NCI-H2029 treated with DMSO at 0.1 percent for 48 hours (cell line): ENCODE data around the gene PPP1R37.
"Not testable (repeated sequence)": the region's sequence is repeated elsewhere in the genome, so short reads cannot be mapped to it uniquely, and the experiment has no call there.

ENCODE experiments used
- DNase-seq: peaks from one replicate; lab custom pipeline; 2025; lab: John Stamatoyannopoulos, UW

Gene PPP1R37

GRCh38 chr19:45115809-45116615 is 23.0 kb downstream of the PPP1R37 start:
- no peak for DNase-seq

- peak; percentile 59 for DNase-seq
Observed at GRCh38 chr19:45117167-45117594, 24.2 kb downstream of the PPP1R37 start.

- no peak for DNase-seq
Observed at GRCh38 chr19:45117671-45118070, 24.7 kb downstream of the PPP1R37 start.

- no peak for DNase-seq
Observed at GRCh38 chr19:45118106-45118505, 25.1 kb downstream of the PPP1R37 start.

GRCh38 chr19:45118591-45119355 is 25.8 kb downstream of the PPP1R37 start:
- DNase-seq: not testable (repeated sequence)

DNA sequence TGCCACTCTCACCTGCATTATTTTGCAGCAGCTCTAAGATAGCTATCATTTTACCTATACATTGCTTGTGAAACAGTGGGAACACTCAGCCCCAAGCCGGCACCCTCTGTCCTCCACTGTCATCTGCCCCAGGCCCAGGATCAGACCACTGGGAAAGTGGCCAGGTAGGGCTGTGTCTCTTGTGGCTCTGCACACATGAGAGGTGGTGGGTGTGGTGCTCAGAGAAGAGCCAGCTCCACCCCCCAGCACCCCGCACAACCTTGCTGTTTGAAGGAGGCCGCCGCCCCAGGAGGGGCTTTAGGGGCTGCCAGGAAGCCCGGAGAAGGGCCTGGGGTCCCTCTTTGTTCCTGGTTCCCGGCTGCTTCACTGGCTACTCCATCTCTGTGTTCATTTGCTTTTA is 26.6 kb downstream of the PPP1R37 start:
- no peak for DNase-seq

DNA sequence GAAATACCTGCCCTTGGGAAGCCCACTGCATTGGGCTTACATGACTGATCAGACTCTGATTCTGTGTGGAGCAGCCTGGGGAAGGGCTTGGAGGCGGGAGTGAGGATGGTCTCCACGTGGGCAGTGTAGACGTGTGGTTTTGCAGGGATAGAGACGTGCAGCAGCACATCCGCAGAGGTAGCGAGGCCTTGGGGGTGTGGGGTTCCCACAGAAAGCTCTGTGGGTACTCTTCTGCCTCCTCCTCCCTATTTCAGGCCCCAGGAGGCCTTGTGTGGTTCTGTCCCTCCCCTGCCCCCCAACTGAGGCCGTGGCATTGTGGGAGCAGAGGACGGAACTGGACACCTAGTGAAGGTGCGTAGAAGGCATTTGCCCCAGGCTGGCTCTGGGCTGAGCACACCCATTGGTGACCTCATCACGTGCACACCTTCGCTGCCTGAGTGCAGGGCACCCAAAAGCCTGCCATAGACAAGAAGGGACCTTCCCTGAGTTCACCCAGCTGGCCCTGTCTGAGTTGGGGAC is 28.9 kb downstream of the PPP1R37 start:
- DNase-seq: no peak

GRCh38 chr19:45122832-45123231 is 29.9 kb downstream of the PPP1R37 start:
- no peak for DNase-seq

- DNase-seq: no peak
Observed at GRCh38 chr19:45123440-45123850, 30.5 kb downstream of the PPP1R37 start.

DNA sequence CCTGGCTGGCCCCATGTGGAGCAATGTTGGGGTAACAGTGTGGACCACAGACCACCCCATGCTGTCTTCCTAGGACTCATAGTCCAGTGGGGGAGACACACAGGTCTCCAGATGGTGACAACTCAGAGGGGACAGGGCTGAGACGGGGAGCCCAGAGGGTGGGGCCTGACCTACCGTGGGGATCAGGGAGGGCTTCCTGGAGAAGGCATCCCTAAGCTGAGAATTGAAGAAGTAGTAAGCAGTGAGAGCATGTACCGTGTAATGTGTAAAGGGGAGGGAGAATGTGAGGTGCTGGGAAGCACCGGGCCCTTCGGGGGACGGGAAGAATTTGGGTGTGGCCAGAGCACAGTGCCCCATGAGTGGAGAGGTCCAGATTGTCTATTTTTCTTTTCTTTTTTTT is 31.0 kb downstream of the PPP1R37 start:
- DNase-seq: no peak

- DNase-seq: no peak
Observed at GRCh38 chr19:45125360-45125759, 32.4 kb downstream of the PPP1R37 start.

GRCh38 chr19:45125975-45126493 is 33.1 kb downstream of the PPP1R37 start:
- peak; percentile 38 for DNase-seq

DNA sequence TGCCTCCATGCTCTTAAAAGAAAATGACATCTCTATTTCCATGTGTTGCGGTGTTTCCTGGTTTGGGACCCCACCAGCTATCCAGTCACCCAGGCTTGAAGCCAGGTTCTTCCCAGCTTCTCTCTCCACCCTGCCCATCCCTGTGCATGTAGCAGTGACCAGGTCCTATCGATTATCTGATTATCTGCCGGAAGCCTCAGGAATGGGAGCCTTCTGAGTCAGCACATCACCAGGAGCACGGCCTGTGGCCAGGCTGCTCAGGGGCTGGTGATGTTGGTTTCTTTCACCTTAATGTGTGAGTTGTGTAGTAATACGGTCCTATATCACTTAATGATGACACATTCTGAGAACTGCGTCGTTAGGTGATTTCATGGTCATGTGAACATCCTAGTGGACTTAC is 33.7 kb downstream of the PPP1R37 start:
- no peak for DNase-seq

DNA sequence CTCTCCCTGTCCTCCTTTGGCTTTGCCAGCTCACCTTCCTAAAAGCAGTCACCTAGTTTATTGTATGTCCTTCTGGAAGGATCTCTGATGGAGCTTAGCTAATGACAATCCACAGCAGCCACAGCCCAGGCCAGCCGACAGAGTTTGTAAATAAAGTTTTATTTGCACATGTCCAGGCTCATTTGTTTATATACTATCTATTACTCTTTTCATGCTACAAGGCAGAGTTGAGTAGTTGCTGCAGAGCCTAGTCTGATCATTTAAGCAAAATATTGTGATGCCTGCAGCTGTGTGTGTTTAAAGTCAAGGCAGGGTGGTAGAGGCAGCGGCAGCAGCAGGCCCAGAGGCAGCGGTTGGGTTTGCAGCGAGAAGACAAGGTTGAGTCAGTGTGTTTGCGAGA is 35.2 kb downstream of the PPP1R37 start:
- DNase-seq: no peak

DNA sequence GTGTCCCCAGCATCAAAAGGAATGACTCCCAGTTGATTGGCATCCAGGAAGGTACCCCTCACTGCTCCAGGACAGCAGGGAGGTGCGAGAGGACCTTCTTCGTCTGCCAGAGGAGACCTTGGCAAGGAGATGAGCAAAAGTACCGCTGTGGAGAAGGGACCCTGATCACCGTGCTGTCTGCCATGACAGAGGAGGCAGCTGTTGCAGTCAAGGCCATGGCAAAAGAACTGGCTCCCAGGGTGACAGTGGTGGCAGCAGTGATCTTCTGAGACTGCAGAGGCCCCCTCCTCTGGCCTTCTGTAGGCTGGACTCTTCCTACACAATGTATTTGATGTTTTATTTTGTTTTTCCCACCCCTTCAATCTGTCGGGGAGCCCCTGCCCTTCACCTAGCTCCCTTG is 35.8 kb downstream of the PPP1R37 start:
- no peak for DNase-seq

DNA sequence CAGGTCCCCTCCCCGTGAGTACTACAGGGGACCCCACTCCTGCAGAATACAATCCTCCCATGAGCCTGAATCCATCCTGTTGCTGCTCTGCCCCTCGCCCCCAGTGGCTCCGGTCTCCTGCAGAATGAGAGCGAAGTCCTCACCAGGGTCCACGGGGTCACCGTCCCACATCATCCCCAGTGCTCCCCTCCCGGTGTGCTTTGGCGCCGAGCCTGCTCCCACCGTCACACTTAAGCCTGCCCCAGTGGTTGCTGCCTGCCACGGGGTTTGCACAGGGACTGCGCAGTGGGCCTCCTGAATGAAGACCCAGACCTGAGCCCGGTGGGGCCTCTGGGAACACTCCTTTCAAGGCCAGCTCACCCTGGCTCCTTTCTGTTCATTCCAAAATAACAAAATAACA is 37.3 kb downstream of the PPP1R37 start:
- no peak for DNase-seq

GRCh38 chr19:45130888-45131615 is 38.1 kb downstream of the PPP1R37 start:
- DNase-seq: peak; percentile 84

- DNase-seq: no peak
Observed at GRCh38 chr19:45133661-45134060, 40.7 kb downstream of the PPP1R37 start.

GRCh38 chr19:45135176-45135885 is 42.4 kb downstream of the PPP1R37 start:
- DNase-seq: no peak

- no peak for DNase-seq
Observed at GRCh38 chr19:45136507-45137178, 43.7 kb downstream of the PPP1R37 start.
